ENCODE measurements around the gene ZNF625. TPM values are rescaled to one million over a fixed set of nuclear protein-coding genes. Genes with fewer than 3 reads are reported as not detected.
A peak's percentile ranks its signal among the peaks of the same experiment; 100 is the strongest.

The ZNF625 gene
- total RNA-seq, 2 donors from 2014 or later: 3.2 to 4.9 TPM

- no peak overlapping the region for H3K27ac Mint-ChIP-seq
- DNase-seq (peak in 1 of 2 donors; percentile 8), ATAC-seq (replicated peaks in 1 of 2) (no peak)
- peaks cover 10 to 13% of the 10 kb centered on the region in 2 donors for H3K36me3 Mint-ChIP-seq (ENCODE audit: insufficient read depth in 2 of 2)
- no peaks in the 10 kb centered on the region for H3K27me3 Mint-ChIP-seq (ENCODE audit: low read depth)
- peaks cover 26% of the 10 kb centered on the region for H3K4me1 Mint-ChIP-seq (ENCODE audit: low read depth)
- H3K4me3 Mint-ChIP-seq: no peak overlapping the region
- no peaks in the 10 kb centered on the region for H3K9me3 Mint-ChIP-seq
These were observed 3.4 kb upstream of the ZNF625 start for GRCh38 chr19:12159773-12160414.

- ATAC-seq (replicated peaks in 1 of 2) (no peak), DNase-seq (no peak)
- Mint-ChIP-seq H3K27me3 (ENCODE audit: low read depth) (no peaks in the 10 kb centered on the region), H3K4me3 (peak overlapping the region; percentile 89 to 91), H3K9me3 (no peaks in the 10 kb centered on the region), H3K4me1 (ENCODE audit: low read depth) (peaks cover 6% of the 10 kb centered on the region), H3K36me3 (ENCODE audit: insufficient read depth in 2 of 2) (peaks cover 9 to 12% of the 10 kb centered on the region in 2 donors), H3K27ac (no peak overlapping the region)
These were observed 1.1 kb downstream of the ZNF625 start for GRCh38 chr19:12155324-12155860.

- DNase-seq: no peak
- H3K4me1 Mint-ChIP-seq (ENCODE audit: low read depth): peaks cover 11% of the 10 kb centered on the region
These were observed 11.2 kb downstream of the ZNF625 start for GRCh38 chr19:12145348-12145747.

GRCh38 chr19:12141405-12141736 is 15.2 kb downstream of the ZNF625 start:
- peak overlapping the region; percentile 82 to 92 for H3K4me3 Mint-ChIP-seq
- H3K27me3 Mint-ChIP-seq (ENCODE audit: low read depth): no peaks in the 10 kb centered on the region
- H3K4me1 Mint-ChIP-seq (ENCODE audit: low read depth): peaks cover 41% of the 10 kb centered on the region
- ATAC-seq (replicated peaks in 1 of 2) (no peak), DNase-seq (no peak)
- H3K36me3 Mint-ChIP-seq (ENCODE audit: insufficient read depth in 2 of 2): peaks cover 18 to 19% of the 10 kb centered on the region in 2 donors
- H3K27ac Mint-ChIP-seq: peak overlapping the region; percentile 4
- peaks cover 9 to 13% of the 10 kb centered on the region in 2 donors for H3K9me3 Mint-ChIP-seq

More at GRCh38 chr19:12145348-12145747, 11.2 kb downstream of the ZNF625 start:
- Mint-ChIP-seq H3K9me3 (peaks cover 13 to 14% of the 10 kb centered on the region in 2 donors), H3K36me3 (ENCODE audit: insufficient read depth in 2 of 2) (peaks cover 23 to 29% of the 10 kb centered on the region in 2 donors), H3K27me3 (ENCODE audit: low read depth) (no peaks in the 10 kb centered on the region), H3K4me3 (no peak overlapping the region), H3K27ac (no peak overlapping the region)
- no peak for ATAC-seq (replicated peaks in 1 of 2)

- peak; percentile 70 to 71 for ATAC-seq (replicated peaks in 1 of 2)
These were observed 15.8 kb downstream of the ZNF625 start for GRCh38 chr19:12140545-12141404.

GRCh38 chr19:12139885-12140544 is 16.5 kb downstream of the ZNF625 start, which contains the start of gene ZNF20:
ZNF20 (minus strand) TSS chr19:12140350; CDS start chr19:12140182, 168 bp downstream.
- Mint-ChIP-seq H3K4me3 (peak within 1 kb of the TSS; percentile 82 to 92), H3K9me3 (peaks cover 0 to 5% of the 10 kb centered on the region in 2 donors), H3K36me3 (ENCODE audit: insufficient read depth in 2 of 2) (peaks cover 11 to 15% of the 10 kb centered on the region in 2 donors), H3K27ac (peak within 1 kb of the TSS; percentile 4), H3K27me3 (ENCODE audit: low read depth) (no peaks in the 10 kb centered on the region), H3K4me1 (ENCODE audit: low read depth) (peaks cover 41% of the 10 kb centered on the region)
- peak; percentile 93 to 95 for DNase-seq
- peak; percentile 94 to 96 for ATAC-seq (replicated peaks in 1 of 2)

More at GRCh38 chr19:12140545-12141404, 15.8 kb downstream of the ZNF625 start:
- Mint-ChIP-seq H3K27me3 (ENCODE audit: low read depth) (no peaks in the 10 kb centered on the region), H3K27ac (peak overlapping the region; percentile 4), H3K4me1 (ENCODE audit: low read depth) (peaks cover 41% of the 10 kb centered on the region), H3K36me3 (ENCODE audit: insufficient read depth in 2 of 2) (peaks cover 15 to 16% of the 10 kb centered on the region in 2 donors), H3K4me3 (peak overlapping the region; percentile 82 to 92), H3K9me3 (peaks cover 6 to 12% of the 10 kb centered on the region in 2 donors)
- DNase-seq: peak; percentile 87 to 88

GRCh38 chr19:12139269-12139668 is 17.3 kb downstream of the ZNF625 start:
- Mint-ChIP-seq H3K4me1 (ENCODE audit: low read depth) (peaks cover 41% of the 10 kb centered on the region), H3K27ac (no peak overlapping the region), H3K36me3 (ENCODE audit: insufficient read depth in 2 of 2) (peaks cover 11 to 18% of the 10 kb centered on the region in 2 donors), H3K9me3 (peaks cover 0 to 5% of the 10 kb centered on the region in 2 donors), H3K4me3 (peak overlapping the region; percentile 82 to 92), H3K27me3 (ENCODE audit: low read depth) (no peaks in the 10 kb centered on the region)
- DNase-seq (no peak), ATAC-seq (replicated peaks in 1 of 2) (no peak)

- Mint-ChIP-seq H3K27ac (no peak overlapping the region), H3K36me3 (ENCODE audit: insufficient read depth in 2 of 2) (peaks cover 27 to 35% of the 10 kb centered on the region in 2 donors), H3K9me3 (peaks cover 4 to 18% of the 10 kb centered on the region in 2 donors), H3K27me3 (ENCODE audit: low read depth) (no peaks in the 10 kb centered on the region), H3K4me1 (ENCODE audit: low read depth) (peaks cover 41% of the 10 kb centered on the region), H3K4me3 (peak overlapping the region in 1 of 2 donors; percentile 11)
- ATAC-seq (replicated peaks in 1 of 2) (peak; percentile 28 to 30), DNase-seq (peak; percentile 31 to 41)
These were observed 19.2 kb downstream of the ZNF625 start for GRCh38 chr19:12137221-12137940.

- no peak for ATAC-seq (replicated peaks in 1 of 2)
- H3K9me3 Mint-ChIP-seq: peaks cover 14 to 28% of the 10 kb centered on the region in 2 donors
These were observed 23.5 kb downstream of the ZNF625 start for GRCh38 chr19:12133069-12133468.

GRCh38 chr19:12126707-12127106 is 29.8 kb downstream of the ZNF625 start:
- no peak overlapping the region for H3K4me3 Mint-ChIP-seq
- ATAC-seq (replicated peaks in 1 of 2) (no peak), DNase-seq (no peak)
- H3K27me3 Mint-ChIP-seq (ENCODE audit: low read depth): no peaks in the 10 kb centered on the region
- no peaks in the 10 kb centered on the region for H3K4me1 Mint-ChIP-seq (ENCODE audit: low read depth)
- H3K36me3 Mint-ChIP-seq (ENCODE audit: insufficient read depth in 2 of 2): peaks cover 7 to 11% of the 10 kb centered on the region in 2 donors
- no peak overlapping the region for H3K27ac Mint-ChIP-seq
- peaks cover 5 to 6% of the 10 kb centered on the region in 2 donors for H3K9me3 Mint-ChIP-seq

More at GRCh38 chr19:12133069-12133468, 23.5 kb downstream of the ZNF625 start:
- peaks cover 14% of the 10 kb centered on the region for H3K4me1 Mint-ChIP-seq (ENCODE audit: low read depth)
- no peak for DNase-seq
- peaks cover 35 to 50% of the 10 kb centered on the region in 2 donors for H3K36me3 Mint-ChIP-seq (ENCODE audit: insufficient read depth in 2 of 2)
- no peak overlapping the region for H3K4me3 Mint-ChIP-seq
- no peak overlapping the region for H3K27ac Mint-ChIP-seq
- H3K27me3 Mint-ChIP-seq (ENCODE audit: low read depth): no peaks in the 10 kb centered on the region

GRCh38 chr19:12117201-12117970 is 39.1 kb downstream of the ZNF625 start:
- Mint-ChIP-seq H3K27ac (no peak overlapping the region), H3K36me3 (ENCODE audit: insufficient read depth in 2 of 2) (peaks cover 15 to 20% of the 10 kb centered on the region in 2 donors), H3K4me3 (no peak overlapping the region), H3K27me3 (ENCODE audit: low read depth) (no peaks in the 10 kb centered on the region), H3K9me3 (peaks cover 5 to 13% of the 10 kb centered on the region in 2 donors), H3K4me1 (ENCODE audit: low read depth) (peaks cover 12% of the 10 kb centered on the region)
- ATAC-seq (replicated peaks in 1 of 2): no peak
- DNase-seq: no peak
